Gastrocnemius medialis (tissue), 4 donors: ENCODE measurements around the gene ZC3H12C.

Experiments used
- CTCF ChIP-seq, 5 experiments: fragments of 450-650 bp in 3 of 5; fragments of 200-600 bp in 2 of 5; sonication (generic) in 2 of 5; IDR thresholded peaks in 4 of 5; conservative IDR thresholded peaks in 1 of 5; 1 replicate in 4 of 5; 2 replicates in 1 of 5; pipeline ENCODE4 v1.5.1; 2016 to 2019; ENCODE audit warnings: antibody characterized with exemption in 5 of 5, mild to moderate bottlenecking in 3 of 5, moderate library complexity in 3 of 5
- POLR2A ChIP-seq, 2 donors: fragments of 450-650 bp; IDR thresholded peaks; one replicate each; pipeline ENCODE4 v1.6.1; 2017; ENCODE audit warnings: antibody characterized with exemption in 2 of 2, mild to moderate bottlenecking in 2 of 2, moderate library complexity in 2 of 2

- TF ChIP-seq CTCF (IDR thresholded peaks at IDR 0.05 in 4 of 5, conservative IDR thresholded peaks at IDR 0.05 in 1 of 5) = no peak
- no peak for TF ChIP-seq POLR2A (IDR thresholded peaks at IDR 0.05)
These were observed 17.4 kb upstream of the ZC3H12C start for GRCh38 chr11:110075847-110076208.
